Muscle layer of colon (tissue), 2 donors: ENCODE results near the gene GRIK1.
"Not testable (repeated sequence)": the region's sequence is repeated elsewhere in the genome, so short reads cannot be mapped to it uniquely, and the experiment has no call there.

Source experiments
- H3K27ac ChIP-seq: one replicate; pipeline ENCODE4 v1.7.0; 2013; ENCODE audit warnings: low read depth, mild to moderate bottlenecking, low read length, moderate library complexity
- H3K27me3 ChIP-seq, 2 donors: one replicate each; pipeline ENCODE4 v1.7.0; 2013; ENCODE audit warnings: low read length in 2 of 2, mild to moderate bottlenecking in 2 of 2; ENCODE audit not compliant: insufficient read depth in 2 of 2, control insufficient read depth in 1 of 2
- H3K36me3 ChIP-seq: one replicate; pipeline ENCODE4 v1.7.0; 2013; ENCODE audit warnings: mild to moderate bottlenecking, low read length; ENCODE audit not compliant: insufficient read depth
- H3K4me1 ChIP-seq: one replicate; pipeline ENCODE4 v1.7.0; 2013; ENCODE audit warnings: mild to moderate bottlenecking, low read length; ENCODE audit not compliant: insufficient read depth
- H3K4me3 ChIP-seq, 2 donors: one replicate each; pipeline ENCODE4 v1.7.0; 2013; ENCODE audit warnings: low read length in 2 of 2, low read depth in 1 of 2, mild to moderate bottlenecking in 1 of 2, moderate library complexity in 1 of 2
- H3K9ac ChIP-seq: one replicate; pipeline ENCODE4 v1.7.0; 2013; ENCODE audit warnings: low read length
- H3K9me3 ChIP-seq: one replicate; pipeline ENCODE4 v1.7.0; 2013; ENCODE audit warnings: mild to moderate bottlenecking, low read length
- donor health status: abdominal sarcoma.
- donor health status: Adenocarcinoma of cecum.

The GRIK1 gene

DNA sequence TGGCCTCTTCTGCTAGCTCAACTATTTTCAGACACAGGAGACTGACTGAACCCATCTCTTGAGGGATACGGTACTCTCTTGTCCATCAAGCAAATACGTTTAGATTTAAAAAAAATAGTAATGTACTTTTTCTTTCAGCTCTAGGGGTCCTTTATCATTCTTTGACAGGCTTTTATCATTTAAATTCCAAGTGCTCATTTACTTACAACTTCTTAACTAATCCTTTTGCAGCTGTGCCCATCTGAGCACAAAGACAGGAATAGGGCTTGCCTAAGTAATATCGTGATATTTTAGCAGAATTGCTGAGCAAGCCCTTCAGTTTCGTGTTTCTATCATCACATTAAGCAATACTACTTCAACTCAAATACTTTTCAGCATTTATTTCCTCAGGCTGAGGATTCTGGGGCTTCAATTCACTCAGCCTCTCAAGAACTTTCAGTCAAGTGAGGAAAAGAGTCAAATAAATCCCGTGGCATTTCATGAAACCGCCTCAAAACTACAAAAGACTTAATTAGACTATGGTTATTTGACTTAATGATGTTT, 323.5 kb downstream of the GRIK1 start:
- Histone ChIP-seq H3K4me1 (no peaks in the 10 kb centered on the region), H3K27me3 (no peaks in the 10 kb centered on the region), H3K9me3 (no peaks in the 10 kb centered on the region), H3K27ac (no peak overlapping the region), H3K9ac (no peak overlapping the region), H3K36me3 (no peaks in the 10 kb centered on the region), H3K4me3 (no peak overlapping the region)

- Histone ChIP-seq H3K27me3 (no peaks in the 10 kb centered on the region), H3K36me3 (no peaks in the 10 kb centered on the region), H3K4me1 (no peaks in the 10 kb centered on the region), H3K9ac (no peak overlapping the region), H3K9me3 (no peaks in the 10 kb centered on the region), H3K4me3 (no peak overlapping the region), H3K27ac (no peak overlapping the region)
These were observed 325.9 kb downstream of the GRIK1 start for GRCh38 chr21:29613877-29614276.

GRCh38 chr21:29613021-29613420, 326.8 kb downstream of the GRIK1 start:
- Histone ChIP-seq H3K4me3 (no peak overlapping the region), H3K27ac (no peak overlapping the region), H3K36me3 (no peaks in the 10 kb centered on the region), H3K9ac (no peak overlapping the region), H3K9me3 (no peaks in the 10 kb centered on the region), H3K4me1 (no peaks in the 10 kb centered on the region), H3K27me3 (no peaks in the 10 kb centered on the region)

DNA sequence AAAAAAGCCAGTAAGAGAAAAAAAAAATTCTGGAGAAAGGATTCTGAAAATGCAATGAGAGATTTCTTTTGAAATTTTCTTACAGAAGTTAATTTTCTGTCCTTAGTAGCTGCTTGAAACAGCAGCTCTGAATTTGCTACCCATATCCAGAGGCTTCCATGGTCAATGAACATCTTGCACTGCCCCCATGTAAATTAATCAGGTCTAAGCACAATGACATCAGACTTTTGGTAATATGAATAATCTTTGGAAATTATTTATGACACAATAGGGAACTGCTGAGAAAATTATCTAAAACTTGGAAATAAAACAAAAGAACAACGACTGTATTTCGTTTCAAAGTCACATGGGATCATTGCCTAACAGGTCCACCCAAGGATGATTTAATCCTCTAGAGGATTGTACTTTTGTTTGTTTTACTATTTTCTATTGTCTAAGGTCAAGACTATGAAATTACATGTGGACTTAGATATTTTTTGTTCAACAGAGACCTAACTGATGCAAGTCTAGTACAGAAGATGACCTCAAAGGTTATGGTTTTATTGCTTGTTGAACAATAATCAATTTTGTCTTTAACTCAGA, 328.9 kb downstream of the GRIK1 start:
- H3K4me1 ChIP-seq = no peaks in the 10 kb centered on the region
- no peaks in the 10 kb centered on the region for H3K36me3 ChIP-seq
- no peak overlapping the region for H3K9ac ChIP-seq
- H3K27me3 ChIP-seq = no peaks in the 10 kb centered on the region
- H3K4me3 ChIP-seq = no peak overlapping the region
- H3K27ac ChIP-seq = no peak overlapping the region
- no peaks in the 10 kb centered on the region for H3K9me3 ChIP-seq

DNA sequence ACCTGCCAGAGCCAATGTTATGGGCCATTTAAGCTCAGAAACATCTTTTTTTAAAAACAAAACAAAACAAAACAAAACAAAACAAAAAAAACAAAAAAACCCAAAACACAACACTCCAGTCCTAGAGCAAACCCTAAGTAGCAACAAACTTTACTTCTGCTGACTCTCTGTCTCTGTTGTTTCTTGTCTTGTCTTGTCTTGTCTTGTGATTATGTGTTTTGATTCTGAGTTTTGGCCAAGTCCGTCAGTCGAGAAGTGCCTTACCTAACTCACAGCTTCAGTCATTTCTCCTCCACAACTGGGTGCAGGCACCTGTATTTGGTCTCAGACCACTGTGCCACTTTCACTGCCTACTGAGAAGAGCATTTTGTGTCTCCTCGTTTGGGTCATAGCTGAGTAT, 333.2 kb downstream of the GRIK1 start:
- Histone ChIP-seq H3K9ac (no peak overlapping the region), H3K27me3 (no peaks in the 10 kb centered on the region), H3K4me3 (no peak overlapping the region), H3K9me3 (no peaks in the 10 kb centered on the region), H3K27ac (no peak overlapping the region), H3K4me1 (no peaks in the 10 kb centered on the region), H3K36me3 (no peaks in the 10 kb centered on the region)

DNA sequence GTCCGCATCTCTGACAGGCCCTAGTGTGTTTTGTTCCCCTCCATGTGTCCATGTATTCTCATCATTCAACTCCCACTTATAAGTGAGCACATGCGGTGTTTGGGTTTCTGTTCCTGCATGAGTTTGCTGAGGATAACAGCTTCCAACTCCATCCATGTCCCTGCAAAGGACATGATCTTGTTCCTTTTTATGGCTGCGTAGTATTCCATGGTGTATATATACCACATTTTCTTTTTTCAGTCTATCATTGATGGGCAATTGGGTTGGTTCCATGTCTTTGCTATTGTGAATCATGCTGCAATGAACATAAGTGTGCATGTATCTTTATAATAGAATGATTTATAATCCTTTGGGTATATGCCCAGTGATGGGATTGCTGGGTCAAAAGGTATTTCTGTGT, 334.6 kb downstream of the GRIK1 start:
- H3K9me3 ChIP-seq, H3K4me3 ChIP-seq, H3K27me3 ChIP-seq, H3K36me3 ChIP-seq, H3K4me1 ChIP-seq, H3K9ac ChIP-seq, H3K27ac ChIP-seq: not testable (repeated sequence)

- Histone ChIP-seq H3K36me3 (no peaks in the 10 kb centered on the region), H3K27ac (no peak overlapping the region), H3K9ac (no peak overlapping the region), H3K27me3 (no peaks in the 10 kb centered on the region), H3K9me3 (no peaks in the 10 kb centered on the region), H3K4me3 (no peak overlapping the region), H3K4me1 (no peaks in the 10 kb centered on the region)
These were observed 335.7 kb downstream of the GRIK1 start for GRCh38 chr21:29604076-29604475.

DNA sequence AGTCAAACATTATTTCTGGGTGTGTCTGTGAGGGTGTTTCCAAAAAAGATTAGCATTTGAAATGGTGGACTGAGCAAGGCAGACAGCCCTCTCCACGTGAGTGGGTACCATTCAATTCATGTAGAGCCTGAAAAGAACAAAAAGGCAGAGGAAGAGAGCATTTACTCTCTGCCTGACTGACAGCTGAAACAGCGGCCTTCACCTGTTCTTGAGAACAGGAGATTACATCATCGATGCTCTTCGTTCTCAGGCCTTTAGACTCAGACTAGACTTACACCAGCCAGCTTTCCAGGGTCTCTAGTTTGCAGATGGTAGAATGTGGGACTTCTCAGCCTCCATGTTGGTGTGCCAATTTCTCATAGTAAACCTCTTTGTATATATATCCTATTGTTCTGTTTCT, 338.7 kb downstream of the GRIK1 start:
- Histone ChIP-seq H3K36me3 (no peaks in the 10 kb centered on the region), H3K27me3 (no peaks in the 10 kb centered on the region), H3K27ac (no peak overlapping the region), H3K4me1 (no peaks in the 10 kb centered on the region), H3K9me3 (no peaks in the 10 kb centered on the region), H3K4me3 (no peak overlapping the region), H3K9ac (no peak overlapping the region)

GRCh38 chr21:29586696-29587095, 353.1 kb downstream of the GRIK1 start:
- Histone ChIP-seq H3K9ac (no peak overlapping the region), H3K27ac (no peak overlapping the region), H3K36me3 (no peaks in the 10 kb centered on the region), H3K4me1 (no peaks in the 10 kb centered on the region), H3K27me3 (no peaks in the 10 kb centered on the region), H3K9me3 (no peaks in the 10 kb centered on the region), H3K4me3 (no peak overlapping the region)

- Histone ChIP-seq H3K27ac (no peak overlapping the region), H3K9me3 (no peaks in the 10 kb centered on the region), H3K36me3 (no peaks in the 10 kb centered on the region), H3K4me1 (no peaks in the 10 kb centered on the region), H3K4me3 (no peak overlapping the region), H3K9ac (no peak overlapping the region), H3K27me3 (no peaks in the 10 kb centered on the region)
These were observed 354.3 kb downstream of the GRIK1 start for GRCh38 chr21:29585462-29585861.

DNA sequence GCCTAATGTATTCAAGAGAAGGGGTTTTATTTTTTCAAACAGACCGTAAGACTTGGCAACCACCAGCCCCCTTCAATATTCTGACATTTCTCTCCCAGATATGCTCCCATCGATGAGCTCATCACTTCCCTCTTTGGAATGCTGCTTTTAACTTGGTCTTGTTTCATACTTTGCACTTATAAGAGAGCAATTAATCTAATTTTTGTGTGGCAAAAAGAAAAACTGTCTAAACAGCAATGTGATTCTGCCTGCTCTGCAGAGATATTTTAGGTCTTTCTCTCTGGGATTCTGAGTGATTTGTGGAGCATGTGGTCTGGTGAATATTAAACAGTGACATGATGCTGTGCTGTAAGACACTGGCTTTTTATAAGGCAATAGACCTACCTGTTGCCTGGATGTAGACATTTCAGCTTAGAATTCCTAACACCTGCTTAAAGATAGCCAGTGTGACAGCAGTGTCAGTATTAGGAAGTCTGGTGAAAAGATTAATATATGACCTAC, 356.3 kb downstream of the GRIK1 start:
- Histone ChIP-seq H3K9me3 (no peaks in the 10 kb centered on the region), H3K27me3 (no peaks in the 10 kb centered on the region), H3K9ac (no peak overlapping the region), H3K4me3 (no peak overlapping the region), H3K27ac (no peak overlapping the region), H3K36me3 (no peaks in the 10 kb centered on the region), H3K4me1 (no peaks in the 10 kb centered on the region)

- no peaks in the 10 kb centered on the region for H3K9me3 ChIP-seq
- no peaks in the 10 kb centered on the region for H3K36me3 ChIP-seq
- no peaks in the 10 kb centered on the region for H3K4me1 ChIP-seq
These were observed 356.9 kb downstream of the GRIK1 start for GRCh38 chr21:29582855-29583254.

More at GRCh38 chr21:29582855-29583254, 356.9 kb downstream of the GRIK1 start:
- H3K27me3 ChIP-seq = no peaks in the 10 kb centered on the region
- no peak overlapping the region for H3K4me3 ChIP-seq
- H3K9ac ChIP-seq = no peak overlapping the region
- H3K27ac ChIP-seq = no peak overlapping the region
